Activated CD4-positive, alpha-beta T cell treated with anti-CD3 and anti-CD28 coated beads, Interleukin-2, amount 10 ng/mL, durations not matched to agents 7 days and 5 days (primary cell): ENCODE data around the gene IER5. TPM values are rescaled to one million over a fixed set of nuclear protein-coding genes. Genes with fewer than 3 reads are reported as not detected.
"Not testable (repeated sequence)": the region's sequence is repeated elsewhere in the genome, so short reads cannot be mapped to it uniquely, and the experiment has no call there.

Experiments used
- CTCF ChIA-PET: fragments of 350-600 bp; sonication (Branson Sonifier 250); formaldehyde crosslinking; loops from one replicate; lab custom pipeline; 2021; ENCODE audit warnings: antibody characterized with exemption; lab: Charles Lee
- POLR2A ChIA-PET: fragments of 350-600 bp; sonication (Branson Sonifier 250); formaldehyde crosslinking; loops from one replicate; lab custom pipeline; 2021; ENCODE audit warnings: antibody characterized with exemption; lab: Charles Lee
- DNase-seq: peaks from one replicate; pipeline ENCODE4 v3.0.0-alpha.2; 2020
- H3K27ac Mint-ChIP-seq: one replicate; pipeline ENCODE4 v1.8.0; 2021; ENCODE audit warnings: mild to moderate bottlenecking, moderate library complexity, mixed read lengths
- H3K27me3 Mint-ChIP-seq: one replicate; pipeline ENCODE4 v1.8.0; 2021; ENCODE audit warnings: mixed read lengths
- H3K36me3 Mint-ChIP-seq: one replicate; pipeline ENCODE4 v1.8.0; 2021; ENCODE audit warnings: low read depth, mixed read lengths
- H3K4me1 Mint-ChIP-seq: one replicate; pipeline ENCODE4 v1.8.0; 2021; ENCODE audit warnings: mixed read lengths
- H3K4me3 Mint-ChIP-seq: one replicate; pipeline ENCODE4 v1.8.0; 2021; ENCODE audit warnings: mild to moderate bottlenecking, moderate library complexity, mixed read lengths
- H3K9me3 Mint-ChIP-seq: one replicate; pipeline ENCODE4 v1.8.0; 2021; ENCODE audit warnings: mixed read lengths
- total RNA-seq, 2 experiments: library from RNA; stranded (reverse); gene quantifications; one replicate each; pipeline ENCODE4 v1.2.3, GENCODE V29; 2021

Gene IER5
- total RNA-seq, 2 experiments from 2014 or later: 20.3 to 24.9 TPM

- ChIA-PET POLR2A (no interaction called here), CTCF (interaction anchor here (0.8 to 1.5 kb wide), 4 partner anchors 10 to 74 kb away, joined by 3 to 4 read pairs (median 3); no protein-coding TSS in a partner anchor)
- Mint-ChIP-seq H3K27ac (no peak overlapping the region), H3K9me3 (no peaks in the 10 kb centered on the region), H3K4me1 (peaks cover 24% of the 10 kb centered on the region), H3K27me3 (peaks cover 46% of the 10 kb centered on the region), H3K36me3 (no peaks in the 10 kb centered on the region), H3K4me3 (no peak overlapping the region)
- no peak for DNase-seq
Measured at GRCh38 chr1:181111559-181111958, 23.1 kb downstream of the IER5 start.

GRCh38 chr1:181112071-181112929, 23.8 kb downstream of the IER5 start:
- Mint-ChIP-seq H3K9me3 (no peaks in the 10 kb centered on the region), H3K36me3 (no peaks in the 10 kb centered on the region), H3K27me3 (peaks cover 38% of the 10 kb centered on the region), H3K4me1 (peaks cover 17% of the 10 kb centered on the region), H3K27ac (no peak overlapping the region), H3K4me3 (no peak overlapping the region)
- ChIA-PET POLR2A (no interaction called here), CTCF (interaction anchor here (0.8 to 1.5 kb wide), 5 partner anchors 14 to 75 kb away, joined by 3 to 4 read pairs (median 3); no protein-coding TSS in a partner anchor)
- DNase-seq: no peak

GRCh38 chr1:181113059-181113641, 24.6 kb downstream of the IER5 start:
- POLR2A ChIA-PET: no interaction called here
- Mint-ChIP-seq H3K4me1 (peaks cover 12% of the 10 kb centered on the region), H3K27me3 (peaks cover 30% of the 10 kb centered on the region), H3K9me3 (no peaks in the 10 kb centered on the region), H3K36me3 (no peaks in the 10 kb centered on the region), H3K27ac (no peak overlapping the region), H3K4me3 (no peak overlapping the region)
- CTCF ChIA-PET: interaction anchor here (0.9 to 1.6 kb wide), 3 partner anchors 13 to 29 kb away, joined by 4 to 7 read pairs (median 4); no protein-coding TSS in a partner anchor
- no peak for DNase-seq

- POLR2A ChIA-PET: no interaction called here
- CTCF ChIA-PET: interaction anchor here (1.0 to 4.0 kb wide), 6 partner anchors 8 to 27 kb away, joined by 3 to 31 read pairs (median 9); no protein-coding TSS in a partner anchor
Measured at GRCh38 chr1:181114574-181115367, 26.3 kb downstream of the IER5 start.

GRCh38 chr1:181115368-181115684, 26.8 kb downstream of the IER5 start:
- Mint-ChIP-seq H3K4me1 (peaks cover 4% of the 10 kb centered on the region), H3K27ac (no peak overlapping the region), H3K4me3 (no peak overlapping the region), H3K36me3 (no peaks in the 10 kb centered on the region), H3K27me3 (peaks cover 14% of the 10 kb centered on the region), H3K9me3 (no peaks in the 10 kb centered on the region)
- no peak for DNase-seq
- POLR2A ChIA-PET: no interaction called here
- CTCF ChIA-PET: interaction anchor here (2.3 to 4.0 kb wide), 4 partner anchors 9 to 27 kb away, joined by 7 to 31 read pairs (median 18); no protein-coding TSS in a partner anchor

More at GRCh38 chr1:181114574-181115367, 26.3 kb downstream of the IER5 start:
- Mint-ChIP-seq H3K4me3 (no peak overlapping the region), H3K36me3 (no peaks in the 10 kb centered on the region), H3K27me3 (peaks cover 20% of the 10 kb centered on the region), H3K4me1 (peaks cover 4% of the 10 kb centered on the region), H3K27ac (no peak overlapping the region), H3K9me3 (no peaks in the 10 kb centered on the region)
- no peak for DNase-seq

- ChIA-PET POLR2A (interaction anchor here (0.7 kb wide), 1 partner anchor 12 kb away, joined by 3 read pairs; no protein-coding TSS in a partner anchor), CTCF (interaction anchor here (1.2 to 4.0 kb wide), 5 partner anchors 10 to 26 kb away, joined by 3 to 31 read pairs (median 11); no protein-coding TSS in a partner anchor)
- not testable (repeated sequence) for H3K4me3 Mint-ChIP-seq, DNase-seq, H3K27ac Mint-ChIP-seq, H3K4me1 Mint-ChIP-seq, H3K36me3 Mint-ChIP-seq, H3K9me3 Mint-ChIP-seq
- H3K27me3 Mint-ChIP-seq: peaks cover 11% of the 10 kb centered on the region
Measured at GRCh38 chr1:181115971-181116370, 27.5 kb downstream of the IER5 start.

- H3K27ac Mint-ChIP-seq: no peak overlapping the region
- ChIA-PET POLR2A (no interaction called here), CTCF (interaction anchor here (0.7 to 4.0 kb wide), 8 partner anchors 9 to 211 kb away, joined by 3 to 31 read pairs (median 4); no protein-coding TSS in a partner anchor)
- no peaks in the 10 kb centered on the region for H3K9me3 Mint-ChIP-seq
- DNase-seq: no peak
- no peak overlapping the region for H3K4me3 Mint-ChIP-seq
- H3K4me1 Mint-ChIP-seq: peaks cover 4% of the 10 kb centered on the region
- no peaks in the 10 kb centered on the region for H3K36me3 Mint-ChIP-seq
- H3K27me3 Mint-ChIP-seq: peaks cover 2% of the 10 kb centered on the region
Measured at GRCh38 chr1:181116819-181117390, 28.4 kb downstream of the IER5 start.

- DNase-seq: no peak
- H3K4me3 Mint-ChIP-seq: no peak overlapping the region
- H3K27me3 Mint-ChIP-seq: peaks cover 2% of the 10 kb centered on the region
- no peak overlapping the region for H3K27ac Mint-ChIP-seq
- ChIA-PET CTCF (interaction anchor here (0.6 to 4.0 kb wide), 7 partner anchors 9 to 81 kb away, joined by 3 to 31 read pairs (median 4); no protein-coding TSS in a partner anchor), POLR2A (no interaction called here)
- H3K4me1 Mint-ChIP-seq: peaks cover 4% of the 10 kb centered on the region
- no peaks in the 10 kb centered on the region for H3K36me3 Mint-ChIP-seq
- H3K9me3 Mint-ChIP-seq: no peaks in the 10 kb centered on the region
Measured at GRCh38 chr1:181117648-181118449, 29.3 kb downstream of the IER5 start.

GRCh38 chr1:181119093-181119989, 30.8 kb downstream of the IER5 start:
- CTCF ChIA-PET: interaction anchor here (0.7 to 4.0 kb wide), 4 partner anchors 9 to 23 kb away, joined by 3 to 26 read pairs (median 6); no protein-coding TSS in a partner anchor
- DNase-seq: no peak
- peaks cover 2% of the 10 kb centered on the region for H3K27me3 Mint-ChIP-seq

GRCh38 chr1:181120924-181121323, 32.4 kb downstream of the IER5 start:
- H3K27me3 Mint-ChIP-seq: peaks cover 5% of the 10 kb centered on the region
- ChIA-PET CTCF (interaction anchor here (1.8 kb wide), 1 partner anchor 21 kb away, joined by 8 read pairs; no protein-coding TSS in a partner anchor), POLR2A (no interaction called here)
- peaks cover 6% of the 10 kb centered on the region for H3K4me1 Mint-ChIP-seq
- H3K4me3 Mint-ChIP-seq: no peak overlapping the region
- no peak for DNase-seq
- no peaks in the 10 kb centered on the region for H3K9me3 Mint-ChIP-seq
- H3K36me3 Mint-ChIP-seq: no peaks in the 10 kb centered on the region
- no peak overlapping the region for H3K27ac Mint-ChIP-seq

More at GRCh38 chr1:181119093-181119989, 30.8 kb downstream of the IER5 start:
- no peak overlapping the region for H3K4me3 Mint-ChIP-seq
- POLR2A ChIA-PET: no interaction called here
- H3K27ac Mint-ChIP-seq: no peak overlapping the region
- peaks cover 7% of the 10 kb centered on the region for H3K4me1 Mint-ChIP-seq
- H3K9me3 Mint-ChIP-seq: no peaks in the 10 kb centered on the region
- H3K36me3 Mint-ChIP-seq: no peaks in the 10 kb centered on the region
